ENCODE measurements around the gene CASR.

- no peak for TF ChIP-seq CTCF (IDR thresholded peaks at IDR 0.05)
- no peak for TF ChIP-seq POLR2AphosphoS5 (IDR thresholded peaks at IDR 0.05)
- no peak for TF ChIP-seq POLR2A (IDR thresholded peaks at IDR 0.05)
Measured at GRCh38 chr3:122232485-122232884, 49.0 kb downstream of the CASR start.

Measured in breast epithelium (tissue), 3 donors.